Suprapubic skin (tissue), 4 donors: ENCODE results near the gene MICB. TPM values are rescaled to one million over a fixed set of nuclear protein-coding genes. Genes with fewer than 3 reads are reported as not detected.

Source experiments
- DNase-seq, 2 donors: peaks; one replicate each; pipeline ENCODE4 v3.0.0-alpha.2; 2019; ENCODE audit warnings: low spot score in 2 of 2
- H3K27ac ChIP-seq: fragments of 200-600 bp; sonication (generic); one replicate; pipeline ENCODE4 v1.5.1; 2019
- H3K27me3 ChIP-seq: fragments of 200-600 bp; sonication (generic); one replicate; pipeline ENCODE4 v1.5.1; 2019
- H3K36me3 ChIP-seq: fragments of 200-600 bp; sonication (generic); one replicate; pipeline ENCODE4 v1.5.1; 2019
- H3K4me1 ChIP-seq: fragments of 200-600 bp; sonication (generic); one replicate; pipeline ENCODE4 v1.5.1; 2019
- H3K4me3 ChIP-seq: fragments of 200-600 bp; sonication (generic); one replicate; pipeline ENCODE4 v1.5.1; 2019; ENCODE audit warnings: mild to moderate bottlenecking
- H3K9me3 ChIP-seq: fragments of 200-600 bp; sonication (generic); one replicate; pipeline ENCODE4 v1.5.1; 2019
- CTCF ChIP-seq, 2 donors: fragments of 200-600 bp in 1 of 2; fragments of 450-650 bp in 1 of 2; sonication (generic) in 1 of 2; IDR thresholded peaks; one replicate each; pipeline ENCODE4 v1.5.1; 2016 to 2019; ENCODE audit warnings: antibody characterized with exemption in 2 of 2, mild to moderate bottlenecking in 1 of 2, moderate library complexity in 1 of 2
- EP300 ChIP-seq: sonication (generic); formaldehyde crosslinking; IDR thresholded peaks from one replicate; pipeline ENCODE4 v1.6.1; 2017; ENCODE audit warnings: antibody characterized with exemption
- POLR2A ChIP-seq, 2 donors: fragments of 450-650 bp; IDR thresholded peaks; one replicate each; pipeline ENCODE4 v1.6.1; 2017; ENCODE audit warnings: antibody characterized with exemption in 2 of 2, mild to moderate bottlenecking in 2 of 2, moderate library complexity in 2 of 2
- POLR2AphosphoS5 ChIP-seq, 3 donors: sonication (generic); formaldehyde crosslinking; IDR thresholded peaks; one replicate each; pipeline ENCODE4 v1.6.1; 2017; ENCODE audit warnings: antibody characterized with exemption in 3 of 3
- WGBS: methylation state at CpG from one replicate; pipeline ENCODE4 v1.1.5; 2018; 5-methylcytosine and 5-hydroxymethylcytosine counted together
- total RNA-seq, 4 donors: library from RNA; depleted of rRNA; stranded (reverse); fragments of >200 nt; gene quantifications; one replicate each; pipeline ENCODE4 v1.1.0, GENCODE V29; 2016

MICB gene
- total RNA-seq, 4 donors from 2014 or later: 0.26 to 2.4 (median 2.1) TPM

- Histone ChIP-seq H3K4me1 (peaks cover 34% of the 10 kb centered on the region), H3K36me3 (no peaks in the 10 kb centered on the region), H3K27me3 (no peaks in the 10 kb centered on the region), H3K4me3 (no peak overlapping the region), H3K27ac (no peak overlapping the region), H3K9me3 (no peaks in the 10 kb centered on the region)
- 91% methylated on average over 5 of the region's 5 CpGs for WGBS
- DNase-seq: no peak
- TF ChIP-seq POLR2AphosphoS5 (IDR thresholded peaks at IDR 0.05): no peak
- no peak for TF ChIP-seq EP300
- TF ChIP-seq POLR2A (IDR thresholded peaks at IDR 0.05): no peak
- TF ChIP-seq CTCF (IDR thresholded peaks at IDR 0.05): no peak
These were observed 37.5 kb upstream of the MICB start for GRCh38 chr6:31460361-31461025.

- WGBS: 51% methylated on average over 11 of the region's 11 CpGs
- no peak for DNase-seq
- Histone ChIP-seq H3K4me1 (peaks cover 34% of the 10 kb centered on the region), H3K27ac (peak overlapping the region; percentile 75), H3K27me3 (no peaks in the 10 kb centered on the region), H3K36me3 (no peaks in the 10 kb centered on the region), H3K9me3 (no peaks in the 10 kb centered on the region), H3K4me3 (peak overlapping the region; percentile 60)
- TF ChIP-seq CTCF (IDR thresholded peaks at IDR 0.05) (no peak), POLR2AphosphoS5 (IDR thresholded peaks at IDR 0.05) (no peak), EP300 (no peak), POLR2A (IDR thresholded peaks at IDR 0.05) (no peak)
These were observed 35.6 kb upstream of the MICB start for GRCh38 chr6:31462026-31462963.

GRCh38 chr6:31462964-31463870 is 34.7 kb upstream of the MICB start:
- no peaks in the 10 kb centered on the region for H3K27me3 ChIP-seq
- TF ChIP-seq EP300 (no peak), POLR2AphosphoS5 (IDR thresholded peaks at IDR 0.05) (peak in 1 of 3 donors; percentile 35), CTCF (IDR thresholded peaks at IDR 0.05) (no peak), POLR2A (IDR thresholded peaks at IDR 0.05) (peak; percentile 62 to 76)
- H3K36me3 ChIP-seq: no peaks in the 10 kb centered on the region
- peaks cover 34% of the 10 kb centered on the region for H3K4me1 ChIP-seq
- peak; percentile 89 to 94 for DNase-seq
- 7% methylated on average over 27 of the region's 29 CpGs for WGBS
- peak overlapping the region; percentile 75 for H3K27ac ChIP-seq
- peak overlapping the region; percentile 60 for H3K4me3 ChIP-seq
- no peaks in the 10 kb centered on the region for H3K9me3 ChIP-seq

- Histone ChIP-seq H3K27me3 (no peaks in the 10 kb centered on the region), H3K4me1 (peaks cover 34% of the 10 kb centered on the region), H3K4me3 (peak overlapping the region; percentile 60), H3K36me3 (no peaks in the 10 kb centered on the region), H3K9me3 (no peaks in the 10 kb centered on the region), H3K27ac (no peak overlapping the region)
- TF ChIP-seq EP300: no peak
- TF ChIP-seq POLR2AphosphoS5 (IDR thresholded peaks at IDR 0.05): no peak
- TF ChIP-seq POLR2A (IDR thresholded peaks at IDR 0.05): no peak
- no peak for TF ChIP-seq CTCF (IDR thresholded peaks at IDR 0.05)
- no peak for DNase-seq
- 68% methylated on average over 5 of the region's 7 CpGs for whole genome bisulfite sequencing
These were observed 33.4 kb upstream of the MICB start for GRCh38 chr6:31464252-31465184.
